GM12864 (cell line): Measurements from ENCODE around the gene ADAMTS10.

Source experiments
- DNase-seq: peaks from one replicate; pipeline ENCODE4 v3.0.0-alpha.2; 2011; ENCODE audit warnings: low read depth
- H3K4me3 ChIP-seq: 2 replicates; pipeline ENCODE4 v1.5.1; 2011; ENCODE audit warnings: mild to moderate bottlenecking, low read depth, low read length, control low read depth
- TF ChIP-seq, protein P1 (sequence below): IDR thresholded peaks from 2 replicates; pipeline ENCODE4 v1.5.1; 2011; ENCODE audit warnings: low read depth, mild to moderate bottlenecking, moderate library complexity, low read length, control low read depth, inconsistent platforms; ENCODE audit errors: missing control alignments

Gene ADAMTS10

DNA sequence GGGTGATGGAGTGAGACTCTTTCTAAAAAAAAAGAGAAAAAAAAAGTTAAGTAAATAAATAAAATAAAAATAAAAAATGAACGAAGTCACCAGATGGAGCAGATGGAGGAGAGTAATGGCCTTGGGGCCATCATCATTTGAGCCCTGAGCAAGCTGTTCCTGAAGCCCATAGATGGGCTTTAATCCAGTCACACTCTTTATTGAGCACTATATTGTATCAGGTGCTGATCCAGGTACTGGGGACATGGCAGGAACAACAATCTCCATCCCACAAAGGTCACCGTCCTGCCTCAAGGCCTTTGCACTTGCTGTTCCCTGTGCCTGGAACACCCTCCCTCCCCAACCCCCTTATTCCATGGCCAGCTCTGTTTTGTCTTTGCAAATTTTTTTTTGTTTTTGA lies 3.9 kb upstream of the ADAMTS10 start:
- DNase-seq, result no peak
- TF ChIP-seq, protein P1, sequence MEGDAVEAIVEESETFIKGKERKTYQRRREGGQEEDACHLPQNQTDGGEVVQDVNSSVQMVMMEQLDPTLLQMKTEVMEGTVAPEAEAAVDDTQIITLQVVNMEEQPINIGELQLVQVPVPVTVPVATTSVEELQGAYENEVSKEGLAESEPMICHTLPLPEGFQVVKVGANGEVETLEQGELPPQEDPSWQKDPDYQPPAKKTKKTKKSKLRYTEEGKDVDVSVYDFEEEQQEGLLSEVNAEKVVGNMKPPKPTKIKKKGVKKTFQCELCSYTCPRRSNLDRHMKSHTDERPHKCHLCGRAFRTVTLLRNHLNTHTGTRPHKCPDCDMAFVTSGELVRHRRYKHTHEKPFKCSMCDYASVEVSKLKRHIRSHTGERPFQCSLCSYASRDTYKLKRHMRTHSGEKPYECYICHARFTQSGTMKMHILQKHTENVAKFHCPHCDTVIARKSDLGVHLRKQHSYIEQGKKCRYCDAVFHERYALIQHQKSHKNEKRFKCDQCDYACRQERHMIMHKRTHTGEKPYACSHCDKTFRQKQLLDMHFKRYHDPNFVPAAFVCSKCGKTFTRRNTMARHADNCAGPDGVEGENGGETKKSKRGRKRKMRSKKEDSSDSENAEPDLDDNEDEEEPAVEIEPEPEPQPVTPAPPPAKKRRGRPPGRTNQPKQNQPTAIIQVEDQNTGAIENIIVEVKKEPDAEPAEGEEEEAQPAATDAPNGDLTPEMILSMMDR, result no peak
- H3K4me3 ChIP-seq, result no peak overlapping the region

DNA sequence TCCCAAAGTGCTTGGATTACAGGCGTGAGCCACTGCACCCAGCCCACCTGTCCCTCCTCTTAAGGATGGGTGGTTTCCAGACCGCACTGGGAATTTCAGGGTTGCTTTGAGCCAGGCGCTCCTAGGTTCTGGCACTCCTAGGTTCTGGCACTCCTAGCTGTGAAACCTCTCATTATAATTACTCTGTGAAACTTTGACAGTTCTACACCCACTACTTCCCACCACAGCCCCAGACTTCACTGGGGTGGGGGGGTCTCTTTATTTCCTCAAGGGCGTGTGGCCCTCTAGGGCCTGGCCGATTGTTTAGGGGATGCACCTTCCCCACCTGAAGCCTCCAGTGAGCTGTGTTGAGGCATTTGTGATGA lies 2.3 kb upstream of the ADAMTS10 start:
- TF ChIP-seq, protein P1, result no peak
- no peak overlapping the region for H3K4me3 ChIP-seq
- DNase-seq, result no peak

DNA sequence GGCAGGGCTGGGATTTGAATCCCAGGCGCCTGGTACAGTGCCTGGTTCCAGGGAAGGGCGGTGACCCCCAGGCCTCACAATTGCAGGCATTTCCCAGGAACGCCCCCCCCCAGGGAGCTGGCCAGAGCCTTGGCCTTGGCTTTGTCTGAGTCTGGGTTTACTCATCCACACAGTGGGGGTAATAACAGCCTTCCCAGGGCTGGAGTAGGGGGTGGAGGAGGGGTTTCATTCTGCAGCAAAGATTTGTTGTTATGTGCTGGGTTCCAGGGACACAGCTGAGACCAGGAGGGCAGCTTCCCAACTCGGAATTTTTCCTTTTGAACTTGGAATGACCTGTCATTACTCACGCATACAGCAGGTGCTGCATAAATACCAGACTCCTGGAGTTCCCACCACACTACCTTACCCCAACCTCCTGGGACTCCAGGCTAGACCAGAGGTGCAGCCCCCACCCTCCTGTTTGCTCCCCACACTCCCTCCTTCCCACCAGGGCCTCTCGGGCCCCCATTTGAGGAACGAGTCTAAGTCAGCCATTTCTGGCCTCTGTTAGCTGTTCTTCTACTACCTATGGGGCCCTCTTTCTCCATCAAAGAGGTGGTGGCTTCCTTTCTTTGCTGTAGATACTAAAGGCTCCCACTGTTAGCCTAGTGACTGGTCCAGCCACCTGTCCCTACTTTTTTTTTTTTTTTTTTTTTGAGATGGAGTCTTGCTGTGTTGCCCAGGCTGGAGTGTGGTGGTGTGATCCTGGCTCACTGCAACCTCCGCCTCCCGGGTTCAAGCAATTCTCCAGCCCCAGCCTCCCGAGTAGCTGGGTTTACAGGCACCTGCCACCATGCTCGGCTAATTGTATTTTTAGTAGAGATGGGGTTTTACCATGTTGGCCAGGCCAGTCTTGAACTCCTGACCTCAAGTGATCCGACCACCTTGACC lies 1.6 kb upstream of the ADAMTS10 start:
- no peak overlapping the region for H3K4me3 ChIP-seq
- TF ChIP-seq, protein P1, result no peak
- no peak for DNase-seq

DNA sequence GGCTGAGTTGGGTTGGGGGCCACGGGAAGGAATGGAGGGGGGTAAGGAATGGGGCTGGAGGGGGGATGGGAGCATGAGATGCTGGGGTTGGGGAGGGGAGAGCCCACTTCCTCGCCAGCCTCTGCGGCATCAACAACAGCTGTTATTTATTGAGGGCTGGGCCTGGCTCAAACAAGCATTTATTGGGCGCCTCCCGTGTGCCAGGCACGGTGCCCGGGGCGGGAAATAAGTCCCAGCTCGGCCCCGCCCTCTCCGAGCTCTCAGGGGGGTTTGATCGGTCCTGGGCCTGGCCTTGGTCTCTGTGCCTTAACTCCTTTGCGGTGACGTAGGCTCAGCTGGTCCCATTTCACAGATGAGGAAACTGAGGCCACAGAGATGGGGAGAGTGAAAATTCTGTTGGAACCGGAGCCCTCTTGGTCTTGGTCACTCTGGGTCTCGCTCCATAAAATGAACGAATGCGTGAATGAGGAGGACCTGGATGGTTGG lies 919 bp upstream of the ADAMTS10 start:
- no peak overlapping the region for H3K4me3 ChIP-seq
- TF ChIP-seq, protein P1, result no peak
- DNase-seq, result no peak

DNA sequence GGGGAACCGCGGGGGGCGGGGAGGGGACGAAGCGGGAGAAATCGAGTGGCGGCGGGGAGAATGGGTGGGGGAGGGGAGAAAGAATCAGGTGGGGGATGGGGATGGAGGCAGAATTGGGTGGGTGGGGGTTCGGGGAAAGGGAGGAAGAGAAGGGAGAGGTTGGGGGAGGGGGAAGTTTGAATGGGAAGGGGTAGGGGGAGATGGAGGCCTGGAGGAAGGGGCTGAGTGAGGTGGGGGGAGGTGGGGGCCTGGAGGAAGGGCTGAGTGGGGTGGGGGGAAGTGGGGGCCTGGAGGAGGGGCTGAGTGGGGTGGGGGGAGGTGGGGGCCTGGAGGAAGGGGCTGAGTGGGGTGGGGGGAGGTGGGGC lies 403 bp upstream of the ADAMTS10 start:
- H3K4me3 ChIP-seq, result no peak overlapping the region
- TF ChIP-seq, protein P1, result no peak
- no peak for DNase-seq

DNA sequence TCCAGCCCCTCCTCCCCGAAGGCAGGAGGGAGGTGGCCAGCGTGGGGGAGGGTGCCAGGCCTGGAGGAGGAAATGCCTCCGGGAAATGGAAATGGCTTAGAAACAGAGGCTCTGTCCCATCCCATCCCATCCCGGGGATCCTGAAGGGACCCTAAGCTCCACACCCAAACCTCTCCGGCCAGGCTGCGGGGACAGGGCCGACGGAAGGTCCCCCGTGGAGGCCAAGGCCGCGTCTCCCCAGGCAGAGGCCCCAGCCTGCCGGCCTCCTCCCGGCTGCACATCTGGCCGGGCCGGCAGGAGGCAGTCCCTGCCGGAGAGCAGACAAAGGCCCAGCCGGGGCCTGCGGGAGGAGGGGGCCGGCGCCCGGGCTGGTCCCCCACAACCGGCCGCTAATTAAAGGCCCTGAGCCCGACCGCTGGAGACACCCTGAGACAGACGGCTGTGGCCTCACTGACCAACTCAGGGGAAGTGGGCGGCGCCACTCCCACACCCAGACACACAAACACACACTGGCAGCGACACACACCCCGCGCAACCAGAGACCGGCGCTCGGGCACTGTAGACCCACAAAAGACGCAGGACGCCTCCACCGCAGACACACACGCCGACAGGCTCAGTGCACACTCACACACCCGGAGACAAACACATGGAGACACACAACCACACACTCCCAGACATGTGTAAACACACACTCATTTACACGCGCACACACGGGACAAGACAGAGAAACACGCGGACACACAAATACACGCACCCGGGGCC lies 1.1 kb downstream of the ADAMTS10 start:
- H3K4me3 ChIP-seq, result no peak overlapping the region
- no peak for DNase-seq

More for the DNA sequence above, 1.1 kb downstream of the ADAMTS10 start:
- TF ChIP-seq, protein P1, result no peak
